ENCODE results near the gene SPAG6.
A peak's percentile ranks its signal among the peaks of the same experiment; 100 is the strongest.
"Not testable (repeated sequence)": the region's sequence is repeated elsewhere in the genome, so short reads cannot be mapped to it uniquely, and the experiment has no call there.

SPAG6 gene

DNA sequence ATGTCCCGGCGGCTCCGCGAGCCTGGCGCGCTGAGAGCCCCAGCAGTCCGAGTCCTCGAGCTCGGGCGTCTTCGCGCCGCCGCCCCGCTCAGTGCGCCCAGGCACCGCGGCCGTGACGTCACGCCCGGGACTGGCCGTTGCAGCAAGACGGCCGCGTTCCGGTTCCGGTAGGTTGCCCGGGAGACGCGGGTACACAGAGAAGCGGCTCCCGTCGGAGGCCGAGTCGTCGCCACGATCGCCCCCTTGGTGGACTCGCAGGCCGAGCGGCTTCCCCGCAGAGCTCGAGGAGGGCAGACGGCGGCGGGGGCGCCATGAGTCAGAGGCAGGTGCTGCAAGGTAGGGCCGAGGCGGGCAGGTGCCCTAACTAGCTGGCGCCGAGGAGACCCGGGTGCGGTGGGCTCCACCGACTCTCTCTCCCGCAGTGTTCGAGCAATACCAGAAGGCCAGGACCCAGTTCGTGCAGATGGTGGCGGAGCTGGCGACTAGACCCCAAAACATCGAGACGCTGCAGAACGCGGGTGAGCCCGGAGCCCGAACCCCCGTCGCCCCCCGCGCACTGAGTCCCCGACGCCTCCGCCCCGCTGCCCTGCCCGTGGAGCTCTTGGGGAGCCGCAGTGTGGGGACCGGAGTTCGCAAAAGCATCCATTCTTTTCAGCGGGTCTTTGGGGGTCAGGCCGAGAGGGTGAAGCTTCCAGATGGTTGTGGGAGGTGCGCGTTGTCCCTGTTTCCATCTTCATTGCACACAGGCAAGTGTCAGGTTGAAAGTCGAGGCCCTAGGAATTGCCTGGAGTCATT, at the start of gene SPAG6:
SPAG6 (plus strand) TSS at position 196 of the 795 bp plus-strand sequence; CDS start at position 312, 116 bp downstream.
- DNase-seq (ENCODE audit: low read depth) = no peak

- no peak for DNase-seq (ENCODE audit: low read depth)
Observed at GRCh38 chr10:22301193-22301592, 44.1 kb upstream of the SPAG6 start.

DNA sequence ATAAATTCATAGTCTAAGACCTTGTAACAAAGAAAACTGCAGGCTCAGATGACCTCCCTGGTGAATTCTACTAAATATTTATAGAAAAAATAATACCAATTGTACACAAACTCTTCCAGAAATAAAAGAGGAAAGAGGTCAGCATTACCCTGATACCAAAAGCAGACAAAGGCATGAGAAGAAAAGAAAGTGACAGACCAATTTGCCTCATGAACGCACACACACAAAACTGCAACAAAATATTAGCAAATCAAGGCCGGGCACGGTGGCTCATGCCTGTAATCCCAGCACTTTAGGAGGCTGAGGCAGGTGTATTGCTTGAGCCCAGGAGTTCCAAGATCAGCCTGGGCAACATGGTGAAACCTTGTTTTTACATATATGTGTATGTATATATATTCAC, 41.8 kb upstream of the SPAG6 start:
- DNase-seq (ENCODE audit: low read depth) = no peak

- DNase-seq (ENCODE audit: low read depth) = no peak
Observed at GRCh38 chr10:22305721-22306120, 39.6 kb upstream of the SPAG6 start.

GRCh38 chr10:22308390-22308789, 36.9 kb upstream of the SPAG6 start:
- DNase-seq (ENCODE audit: low read depth) = no peak

- no peak for DNase-seq (ENCODE audit: low read depth)
Observed at GRCh38 chr10:22309180-22310000, 35.9 kb upstream of the SPAG6 start.

GRCh38 chr10:22310012-22310411, 35.3 kb upstream of the SPAG6 start:
- not testable (repeated sequence) for DNase-seq (ENCODE audit: low read depth)

DNA sequence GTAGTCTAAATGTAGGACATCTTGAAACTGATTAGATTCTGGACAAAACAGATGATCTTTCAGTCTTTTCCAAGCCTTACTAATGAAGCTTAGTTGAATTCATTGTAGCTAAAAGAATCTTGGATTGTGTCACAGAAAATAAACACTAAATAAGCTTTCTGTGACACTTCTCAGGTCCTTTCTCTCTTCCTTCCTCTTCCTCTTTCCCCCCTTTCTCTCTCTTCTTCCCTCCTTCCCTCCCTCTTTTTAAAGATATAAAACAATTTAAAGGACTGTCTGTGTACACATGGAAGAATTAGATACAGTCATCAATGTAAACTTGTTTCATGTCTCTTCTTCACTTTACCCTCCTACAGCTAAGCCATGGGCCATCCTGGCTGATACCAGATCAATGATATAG, 34.4 kb upstream of the SPAG6 start:
- DNase-seq (ENCODE audit: low read depth) = no peak

- no peak for DNase-seq (ENCODE audit: low read depth)
Observed at GRCh38 chr10:22314852-22315251, 30.4 kb upstream of the SPAG6 start.

DNA sequence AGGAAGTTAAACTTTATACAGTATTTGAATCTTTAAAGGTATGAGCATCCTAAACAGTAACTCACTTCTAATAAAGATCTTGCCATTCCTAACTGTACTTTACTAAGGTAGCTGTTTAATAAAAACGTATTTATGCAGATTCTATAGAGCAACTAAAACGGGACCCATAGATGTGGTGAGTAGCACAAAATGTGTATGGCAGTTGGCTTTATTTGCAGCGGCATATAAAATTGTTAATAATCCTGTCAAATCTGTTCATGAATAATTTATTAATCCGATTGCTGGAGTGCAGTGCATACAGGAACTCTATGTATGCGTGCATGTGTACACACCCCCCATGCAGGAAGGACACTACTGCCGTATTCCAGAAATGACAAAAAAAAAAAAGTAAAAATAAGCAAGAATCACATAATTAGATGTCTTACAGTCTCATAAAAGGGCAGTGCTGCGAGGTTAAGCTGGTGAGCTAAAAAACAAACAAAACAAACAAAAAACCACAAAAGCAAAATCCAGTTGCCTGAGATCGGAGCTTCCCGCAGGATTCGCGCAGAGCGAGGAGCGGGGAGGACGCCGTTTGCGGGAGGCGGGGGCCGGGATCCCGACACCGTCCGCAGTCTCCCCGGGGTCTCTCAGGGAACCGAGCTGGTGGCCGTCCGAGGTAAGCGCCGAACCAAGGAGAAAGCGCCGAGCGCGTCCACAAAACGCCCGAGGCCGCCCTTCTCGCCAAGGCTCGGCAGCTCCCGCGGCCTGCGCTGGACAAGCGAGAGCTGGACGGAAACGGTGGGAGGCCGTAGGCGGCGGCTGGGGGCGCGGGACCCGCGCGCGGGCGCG, 29.6 kb upstream of the SPAG6 start:
- DNase-seq (ENCODE audit: low read depth) = no peak

- DNase-seq (ENCODE audit: low read depth) = peak; percentile 69
Observed at GRCh38 chr10:22316286-22317075, 28.8 kb upstream of the SPAG6 start, which contains the start of gene COMMD3. Gene COMMD3 (plus strand): TSS chr10:22316388. CDS start chr10:22316418, 30 bp downstream.

GRCh38 chr10:22317076-22317370, 28.3 kb upstream of the SPAG6 start:
- DNase-seq (ENCODE audit: low read depth) = no peak

- no peak for DNase-seq (ENCODE audit: low read depth)
Observed at GRCh38 chr10:22317771-22318565, 27.3 kb upstream of the SPAG6 start.

DNA sequence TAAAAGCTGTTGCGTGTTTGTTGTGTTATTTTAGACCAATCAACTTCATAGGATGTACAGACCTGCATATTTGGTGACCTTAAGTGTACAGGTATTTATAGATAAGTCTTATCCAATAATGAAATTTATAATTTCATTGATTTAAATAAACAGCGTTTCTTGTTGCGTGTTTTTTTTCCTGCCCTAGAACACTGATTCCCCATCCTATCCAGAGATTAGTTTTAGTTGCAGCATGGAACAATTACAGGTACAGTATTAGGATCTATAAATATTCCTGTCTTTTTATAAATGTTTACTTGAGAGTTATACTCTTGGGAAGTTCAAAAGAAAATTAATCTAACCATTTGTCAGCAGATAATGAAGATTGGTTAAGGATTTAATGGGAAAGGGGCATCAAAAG, 26.5 kb upstream of the SPAG6 start:
- no peak for DNase-seq (ENCODE audit: low read depth)

GRCh38 chr10:22319547-22319979, 25.7 kb upstream of the SPAG6 start:
- no peak for DNase-seq (ENCODE audit: low read depth)

GRCh38 chr10:22319980-22320558, 25.2 kb upstream of the SPAG6 start:
- DNase-seq (ENCODE audit: low read depth) = no peak

GRCh38 chr10:22320591-22321155, 24.6 kb upstream of the SPAG6 start, which contains the start of gene BMI1:
Gene BMI1 (plus strand): TSS chr10:22321099. CDS start chr10:22326450, 5,351 bp downstream.
- peak; percentile 58 for DNase-seq (ENCODE audit: low read depth)

- DNase-seq (ENCODE audit: low read depth) = peak; percentile 60
Observed at GRCh38 chr10:22321156-22321923, 24.0 kb upstream of the SPAG6 start.
